SK-N-SH treated with all-trans-retinoic acid at 6 μM for 48 hours (cell line): ENCODE measurements around the gene DENND1A.

ENCODE experiments used
- PPARA ChIP-seq: fragments of 250-450 bp; sonication (Bioruptor Pico); IDR thresholded peaks from 2 replicates; pipeline ENCODE4 v1.5.0; 2020; ENCODE audit warnings: mild to moderate bottlenecking, borderline replicate concordance
- RARB ChIP-seq: fragments of 250-450 bp; sonication (Bioruptor Pico); IDR thresholded peaks from 2 replicates; pipeline ENCODE4 v1.8.0; 2021; ENCODE audit warnings: mild to moderate bottlenecking, moderate library complexity
- ZC3H10 ChIP-seq: fragments of 250-450 bp; sonication (Bioruptor Pico); IDR thresholded peaks from 2 replicates; pipeline ENCODE4 v1.5.1; 2021; ENCODE audit warnings: mild to moderate bottlenecking, moderate library complexity
- ZFP30 ChIP-seq: fragments of 450-650 bp; formaldehyde crosslinking; IDR thresholded peaks from 2 replicates; pipeline ENCODE4 v1.5.0; 2022; ENCODE audit warnings: mild to moderate bottlenecking, moderate library complexity
- TF ChIP-seq, protein P1 (sequence below): fragments of 250-450 bp; sonication (Bioruptor Pico); IDR thresholded peaks from 2 replicates; pipeline ENCODE4 v1.8.0; 2020; ENCODE audit warnings: mild to moderate bottlenecking, moderate library complexity, borderline replicate concordance
- TF ChIP-seq, protein P2 (sequence below): fragments of 250-450 bp; sonication (Bioruptor Pico); IDR thresholded peaks from 2 replicates; pipeline ENCODE4 v1.5.0; 2020; ENCODE audit warnings: mild to moderate bottlenecking, moderate library complexity
- TF ChIP-seq, protein P3 (sequence below): fragments of 250-450 bp; sonication (Bioruptor Pico); IDR thresholded peaks from 2 replicates; pipeline ENCODE4 v1.5.1; 2020; ENCODE audit warnings: low read depth, mild to moderate bottlenecking, moderate library complexity

GRCh38 chr9:123823194-123823947 lies 106.6 kb downstream of the DENND1A start:
- TF ChIP-seq, protein P1, sequence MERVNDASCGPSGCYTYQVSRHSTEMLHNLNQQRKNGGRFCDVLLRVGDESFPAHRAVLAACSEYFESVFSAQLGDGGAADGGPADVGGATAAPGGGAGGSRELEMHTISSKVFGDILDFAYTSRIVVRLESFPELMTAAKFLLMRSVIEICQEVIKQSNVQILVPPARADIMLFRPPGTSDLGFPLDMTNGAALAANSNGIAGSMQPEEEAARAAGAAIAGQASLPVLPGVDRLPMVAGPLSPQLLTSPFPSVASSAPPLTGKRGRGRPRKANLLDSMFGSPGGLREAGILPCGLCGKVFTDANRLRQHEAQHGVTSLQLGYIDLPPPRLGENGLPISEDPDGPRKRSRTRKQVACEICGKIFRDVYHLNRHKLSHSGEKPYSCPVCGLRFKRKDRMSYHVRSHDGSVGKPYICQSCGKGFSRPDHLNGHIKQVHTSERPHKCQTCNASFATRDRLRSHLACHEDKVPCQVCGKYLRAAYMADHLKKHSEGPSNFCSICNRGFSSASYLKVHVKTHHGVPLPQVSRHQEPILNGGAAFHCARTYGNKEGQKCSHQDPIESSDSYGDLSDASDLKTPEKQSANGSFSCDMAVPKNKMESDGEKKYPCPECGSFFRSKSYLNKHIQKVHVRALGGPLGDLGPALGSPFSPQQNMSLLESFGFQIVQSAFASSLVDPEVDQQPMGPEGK = no peak
- TF ChIP-seq, protein P2, sequence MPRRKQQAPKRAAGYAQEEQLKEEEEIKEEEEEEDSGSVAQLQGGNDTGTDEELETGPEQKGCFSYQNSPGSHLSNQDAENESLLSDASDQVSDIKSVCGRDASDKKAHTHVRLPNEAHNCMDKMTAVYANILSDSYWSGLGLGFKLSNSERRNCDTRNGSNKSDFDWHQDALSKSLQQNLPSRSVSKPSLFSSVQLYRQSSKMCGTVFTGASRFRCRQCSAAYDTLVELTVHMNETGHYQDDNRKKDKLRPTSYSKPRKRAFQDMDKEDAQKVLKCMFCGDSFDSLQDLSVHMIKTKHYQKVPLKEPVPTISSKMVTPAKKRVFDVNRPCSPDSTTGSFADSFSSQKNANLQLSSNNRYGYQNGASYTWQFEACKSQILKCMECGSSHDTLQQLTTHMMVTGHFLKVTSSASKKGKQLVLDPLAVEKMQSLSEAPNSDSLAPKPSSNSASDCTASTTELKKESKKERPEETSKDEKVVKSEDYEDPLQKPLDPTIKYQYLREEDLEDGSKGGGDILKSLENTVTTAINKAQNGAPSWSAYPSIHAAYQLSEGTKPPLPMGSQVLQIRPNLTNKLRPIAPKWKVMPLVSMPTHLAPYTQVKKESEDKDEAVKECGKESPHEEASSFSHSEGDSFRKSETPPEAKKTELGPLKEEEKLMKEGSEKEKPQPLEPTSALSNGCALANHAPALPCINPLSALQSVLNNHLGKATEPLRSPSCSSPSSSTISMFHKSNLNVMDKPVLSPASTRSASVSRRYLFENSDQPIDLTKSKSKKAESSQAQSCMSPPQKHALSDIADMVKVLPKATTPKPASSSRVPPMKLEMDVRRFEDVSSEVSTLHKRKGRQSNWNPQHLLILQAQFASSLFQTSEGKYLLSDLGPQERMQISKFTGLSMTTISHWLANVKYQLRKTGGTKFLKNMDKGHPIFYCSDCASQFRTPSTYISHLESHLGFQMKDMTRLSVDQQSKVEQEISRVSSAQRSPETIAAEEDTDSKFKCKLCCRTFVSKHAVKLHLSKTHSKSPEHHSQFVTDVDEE = no peak
- TF ChIP-seq PPARA (CRISPR knock-in tag) (no peak), ZC3H10 (CRISPR knock-in tag) (no peak), ZFP30 (CRISPR knock-in tag) (no peak), RARB (no peak)
- TF ChIP-seq, protein P3, sequence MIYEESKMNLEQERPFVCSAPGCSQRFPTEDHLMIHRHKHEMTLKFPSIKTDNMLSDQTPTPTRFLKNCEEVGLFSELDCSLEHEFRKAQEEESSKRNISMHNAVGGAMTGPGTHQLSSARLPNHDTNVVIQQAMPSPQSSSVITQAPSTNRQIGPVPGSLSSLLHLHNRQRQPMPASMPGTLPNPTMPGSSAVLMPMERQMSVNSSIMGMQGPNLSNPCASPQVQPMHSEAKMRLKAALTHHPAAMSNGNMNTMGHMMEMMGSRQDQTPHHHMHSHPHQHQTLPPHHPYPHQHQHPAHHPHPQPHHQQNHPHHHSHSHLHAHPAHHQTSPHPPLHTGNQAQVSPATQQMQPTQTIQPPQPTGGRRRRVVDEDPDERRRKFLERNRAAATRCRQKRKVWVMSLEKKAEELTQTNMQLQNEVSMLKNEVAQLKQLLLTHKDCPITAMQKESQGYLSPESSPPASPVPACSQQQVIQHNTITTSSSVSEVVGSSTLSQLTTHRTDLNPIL (CRISPR knock-in tag) = no peak
